Liver (tissue), 9 donors: ENCODE results near the gene KAZN. TPM values are rescaled to one million over a fixed set of nuclear protein-coding genes. Genes with fewer than 3 reads are reported as not detected.

Experiments used
- DNase-seq: peaks from one replicate; pipeline ENCODE4 v3.0.0-alpha.2; 2017; ENCODE audit warnings: low spot score
- H3K27ac ChIP-seq, 2 donors: one replicate each; pipeline ENCODE4 v1.7.0; 2013; ENCODE audit warnings: inconsistent platforms in 2 of 2, low read length in 2 of 2, control low read depth in 1 of 2, low read depth in 1 of 2, mild to moderate bottlenecking in 1 of 2
- H3K27me3 ChIP-seq, 4 donors: one replicate each; pipeline versions ENCODE4 v1.6.1 to v1.7.0; 2013; ENCODE audit warnings: low read length in 3 of 4, inconsistent platforms in 1 of 4, mild to moderate bottlenecking in 1 of 4, moderate library complexity in 1 of 4; ENCODE audit not compliant: control insufficient read depth in 4 of 4, insufficient read depth in 4 of 4
- H3K36me3 ChIP-seq, 4 donors: one replicate each; pipeline versions ENCODE4 v1.6.1 to v1.7.0; 2013; ENCODE audit warnings: low read length in 3 of 4, mild to moderate bottlenecking in 3 of 4, low read depth in 1 of 4, moderate library complexity in 1 of 4; ENCODE audit not compliant: control insufficient read depth in 4 of 4, insufficient read depth in 3 of 4
- H3K4me1 ChIP-seq, 4 donors: one replicate each; pipeline versions ENCODE4 v1.6.1 to v1.7.0; 2013; ENCODE audit warnings: low read length in 3 of 4, mild to moderate bottlenecking in 3 of 4, moderate library complexity in 1 of 4; ENCODE audit not compliant: control insufficient read depth in 4 of 4, insufficient read depth in 4 of 4
- H3K4me3 ChIP-seq, 3 donors: one replicate each; pipeline versions ENCODE4 v1.6.1 to v1.7.0; 2013; ENCODE audit warnings: low read length in 3 of 3, control low read depth in 1 of 3, low read depth in 1 of 3, mild to moderate bottlenecking in 1 of 3
- H3K9ac ChIP-seq, 2 donors: one replicate each; pipeline ENCODE4 v1.7.0; 2013; ENCODE audit warnings: low read length in 2 of 2, mild to moderate bottlenecking in 2 of 2, moderate library complexity in 2 of 2, control low read depth in 1 of 2, low read depth in 1 of 2
- H3K9me3 ChIP-seq, 4 donors: one replicate each; pipeline versions ENCODE4 v1.6.1 to v1.7.0; 2013; ENCODE audit warnings: low read length in 3 of 4; ENCODE audit not compliant: control insufficient read depth in 4 of 4
- ATF3 ChIP-seq: IDR thresholded peaks from 2 replicates; pipeline ENCODE4 v1.6.1; 2016; ENCODE audit warnings: antibody characterized with exemption
- CTCF ChIP-seq: fragments of 150-350 bp; IDR thresholded peaks from 2 replicates; pipeline ENCODE4 v1.5.1; 2017; ENCODE audit warnings: improper control_type of control experiment, low read depth, low read length; ENCODE audit not compliant: missing input control
- EGR1 ChIP-seq, 2 donors: IDR thresholded peaks; 2 replicates each; pipeline ENCODE4 v1.6.1; 2016 to 2018; ENCODE audit warnings: antibody characterized with exemption in 2 of 2, low read depth in 2 of 2
- FOXA1 ChIP-seq: IDR thresholded peaks from 2 replicates; pipeline ENCODE4 v1.6.1; 2016; ENCODE audit warnings: antibody characterized with exemption
- FOXA2 ChIP-seq: IDR thresholded peaks from 2 replicates; pipeline ENCODE4 v1.6.1; 2016; ENCODE audit warnings: antibody characterized with exemption
- GABPA ChIP-seq, 2 donors: IDR thresholded peaks in 1 of 2; conservative IDR thresholded peaks in 1 of 2; 2 replicates each; pipeline ENCODE4 v1.6.1; 2016; ENCODE audit warnings: antibody characterized with exemption in 2 of 2, mild to moderate bottlenecking in 1 of 2, moderate library complexity in 1 of 2
- HNF4A ChIP-seq, 2 donors: conservative IDR thresholded peaks; 2 replicates each; pipeline ENCODE4 v1.6.1; 2016; ENCODE audit warnings: antibody characterized with exemption in 2 of 2, mild to moderate bottlenecking in 2 of 2
- HNF4G ChIP-seq: IDR thresholded peaks from 2 replicates; pipeline ENCODE4 v1.6.1; 2016; ENCODE audit warnings: antibody characterized with exemption
- JUND ChIP-seq, 2 donors: IDR thresholded peaks; 2 replicates each; pipeline ENCODE4 v1.6.1; 2016; ENCODE audit warnings: antibody characterized with exemption in 2 of 2
- MAX ChIP-seq: IDR thresholded peaks from 2 replicates; pipeline ENCODE4 v1.6.1; 2016; ENCODE audit warnings: antibody characterized with exemption
- NR2F2 ChIP-seq: IDR thresholded peaks from 2 replicates; pipeline ENCODE4 v1.6.1; 2016; ENCODE audit warnings: antibody characterized with exemption
- RAD21 ChIP-seq, 2 donors: IDR thresholded peaks; 2 replicates each; pipeline ENCODE4 v1.6.1; 2016; ENCODE audit warnings: antibody characterized with exemption in 2 of 2, mild to moderate bottlenecking in 2 of 2
- REST ChIP-seq: IDR thresholded peaks from 2 replicates; pipeline ENCODE4 v1.6.1; 2016; ENCODE audit warnings: antibody characterized with exemption, mild to moderate bottlenecking
- RXRA ChIP-seq, 2 donors: IDR thresholded peaks; 2 replicates each; pipeline ENCODE4 v1.6.1; 2017 to 2018; ENCODE audit warnings: antibody characterized with exemption in 2 of 2, mild to moderate bottlenecking in 1 of 2
- SP1 ChIP-seq: IDR thresholded peaks from 2 replicates; pipeline ENCODE4 v1.6.1; 2018; ENCODE audit warnings: antibody characterized with exemption, mild to moderate bottlenecking
- TAF1 ChIP-seq: conservative IDR thresholded peaks from 2 replicates; pipeline ENCODE4 v1.6.1; 2016; ENCODE audit warnings: antibody characterized with exemption, mild to moderate bottlenecking
- YY1 ChIP-seq: IDR thresholded peaks from 2 replicates; pipeline ENCODE4 v1.6.1; 2016; ENCODE audit warnings: antibody characterized with exemption, mild to moderate bottlenecking
- ZBTB33 ChIP-seq: IDR thresholded peaks from 2 replicates; pipeline ENCODE4 v1.6.1; 2016; ENCODE audit warnings: antibody characterized with exemption
- WGBS: extraction: QIAGEN DNeasy Blood & Tissue Kit; methylation state at CpG from one replicate; pipeline ENCODE4 v1.1.7; 2013; 5-methylcytosine and 5-hydroxymethylcytosine counted together
- polyA plus RNA-seq, 2 donors: library from polyadenylated mRNA; stranded (reverse) in 1 of 2; unstranded in 1 of 2; fragments of 200-250 nt in 1 of 2; fragments of >200 nt in 1 of 2; fragmentation: Nextera tagmentation in 1 of 2; extraction: Ambion mirVana in 1 of 2; gene quantifications; one replicate each; pipeline versions ENCODE4 v1.2.1 to v1.2.3, GENCODE V29; 2013 to 2015
- total RNA-seq, 2 donors: library from RNA; depleted of rRNA; stranded (reverse); fragments of >200 nt; gene quantifications; one replicate each; pipeline ENCODE4 v1.2.3, GENCODE V29; 2014
- donor health status: healthy.
- donor health status: healthy.
- donor health status: healthy.
- donor health status: healthy.
- donor health status: healthy.

Gene KAZN
- total and polyA plus RNA-seq, 4 donors: 1.9 to 6.9 (median 2.4) TPM

- Histone ChIP-seq H3K4me1 (no peaks in the 10 kb centered on the region), H3K27ac (no peak overlapping the region), H3K9me3 (no peaks in the 10 kb centered on the region), H3K36me3 (no peaks in the 10 kb centered on the region), H3K4me3 (no peak overlapping the region), H3K9ac (no peak overlapping the region), H3K27me3 (peaks cover 0 to 2% (median 0%) of the 10 kb centered on the region in 4 donors)
- 89% methylated on average over 9 of the region's 9 CpGs for WGBS
- no peak for TF ChIP-seq HNF4G
- TF ChIP-seq CTCF: no peak
- TF ChIP-seq MAX: no peak
- TF ChIP-seq SP1: no peak
- no peak for TF ChIP-seq EGR1 (IDR thresholded peaks at IDR 0.05; ENCODE audit: low read depth in 2 of 2)
- TF ChIP-seq JUND (IDR thresholded peaks at IDR 0.05): no peak
- TF ChIP-seq FOXA1: no peak
- no peak for TF ChIP-seq RXRA (IDR thresholded peaks at IDR 0.05)
- TF ChIP-seq ATF3: no peak
- TF ChIP-seq TAF1: no peak
- TF ChIP-seq HNF4A (conservative IDR thresholded peaks at IDR 0.05): no peak
- no peak for TF ChIP-seq YY1
- TF ChIP-seq RAD21 (IDR thresholded peaks at IDR 0.05): no peak
- TF ChIP-seq GABPA (IDR thresholded peaks at IDR 0.05 in 1 of 2, conservative IDR thresholded peaks at IDR 0.05 in 1 of 2): no peak
- no peak for TF ChIP-seq REST
- DNase-seq: no peak
Observed at GRCh38 chr1:14635421-14635820, 36.9 kb downstream of the KAZN start.

GRCh38 chr1:14636897-14637632, 38.6 kb downstream of the KAZN start:
- Histone ChIP-seq H3K9ac (no peak overlapping the region), H3K4me1 (no peaks in the 10 kb centered on the region), H3K9me3 (no peaks in the 10 kb centered on the region), H3K27ac (no peak overlapping the region), H3K36me3 (no peaks in the 10 kb centered on the region), H3K27me3 (no peaks in the 10 kb centered on the region), H3K4me3 (no peak overlapping the region)
- no peak for DNase-seq
- 83% methylated on average over 9 of the region's 9 CpGs for WGBS
- TF ChIP-seq RAD21 (IDR thresholded peaks at IDR 0.05): no peak
- TF ChIP-seq SP1: no peak
- TF ChIP-seq YY1: no peak
- TF ChIP-seq JUND (IDR thresholded peaks at IDR 0.05): no peak
- no peak for TF ChIP-seq TAF1
- no peak for TF ChIP-seq ZBTB33
- no peak for TF ChIP-seq NR2F2
- TF ChIP-seq CTCF: no peak
- TF ChIP-seq EGR1 (IDR thresholded peaks at IDR 0.05; ENCODE audit: low read depth in 2 of 2): no peak
- no peak for TF ChIP-seq REST
- no peak for TF ChIP-seq FOXA2
- no peak for TF ChIP-seq HNF4G
